ENCODE data around the gene DMD. TPM values are rescaled to one million over a fixed set of nuclear protein-coding genes. Genes with fewer than 3 reads are reported as not detected.

Gene DMD
- polyA plus RNA-seq, 3 donors: 0.23 TPM; not detected in 2

DNA sequence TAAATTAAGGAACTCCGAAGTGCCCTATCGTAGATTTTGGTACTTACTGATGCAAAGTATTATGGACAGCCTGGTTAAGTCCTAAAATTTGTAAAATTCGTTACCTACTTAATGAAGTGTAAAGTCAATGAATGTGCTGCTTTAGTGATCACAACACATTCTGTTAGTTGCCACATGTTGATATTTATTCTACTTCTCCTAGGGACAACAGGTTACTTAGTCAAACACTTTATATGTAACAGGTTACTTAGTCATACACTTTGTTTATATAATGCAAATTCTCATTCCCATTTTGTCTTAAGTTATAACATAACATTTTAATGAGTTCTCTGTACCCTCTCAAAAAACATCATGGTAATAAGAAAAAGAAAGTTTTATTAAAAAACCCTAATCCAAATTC lies 1496.6 kb downstream of the DMD start:
- Histone ChIP-seq H2AFZ (ENCODE audit: insufficient read depth, low read depth, low read length, poor library complexity, severe bottlenecking) (no peak overlapping the region), H3K9ac (ENCODE audit: insufficient read depth, low read length, poor library complexity, severe bottlenecking) (no peak overlapping the region), H4K20me1 (ENCODE audit: insufficient read depth, low read length) (no peaks in the 10 kb centered on the region), H3K36me3 (replicated peaks in 1 of 2; ENCODE audit: control insufficient read depth in 1 of 2, insufficient read depth in 2 of 2, low read length in 2 of 2) (no peaks in the 10 kb centered on the region), H3K4me1 (ENCODE audit: control insufficient read depth in 1 of 2, insufficient read depth in 2 of 2, low read length in 2 of 2) (no peaks in the 10 kb centered on the region), H3K27ac (ENCODE audit: low read depth in 1 of 2, low read length in 2 of 2) (no peak overlapping the region), H3K27me3 (ENCODE audit: control insufficient read depth in 2 of 2, insufficient read depth in 2 of 2, low read length in 2 of 2) (no peaks in the 10 kb centered on the region), H3K79me2 (ENCODE audit: insufficient read depth, low read length) (no peaks in the 10 kb centered on the region), H3K4me3 (replicated peaks in 1 of 3; ENCODE audit: low read depth in 2 of 3, low read length in 3 of 3) (no peak overlapping the region), H3K9me3 (replicated peaks in 1 of 2; ENCODE audit: control insufficient read depth in 1 of 2, insufficient read depth in 1 of 2, low read length in 2 of 2) (no peaks in the 10 kb centered on the region), H3K4me2 (replicated peaks; ENCODE audit: extremely low read depth, low read length, poor library complexity, severe bottlenecking) (no peak overlapping the region)
- no peak for TF ChIP-seq CTCF (IDR thresholded peaks at IDR 0.05)
- no peak for DNase-seq
- H3K27me3 Mint-ChIP-seq (ENCODE audit: low read depth in 3 of 3): peaks cover 0 to 2% (median 0%) of the 10 kb centered on the region in 3 donors
- H3K4me3 Mint-ChIP-seq: no peak overlapping the region
- intact Hi-C loops (cut with micrococcal nuclease): no loop called here
- peaks cover 0 to 4% (median 0%) of the 10 kb centered on the region in 7 donors for H3K9me3 Mint-ChIP-seq
- no peak overlapping the region for H3K27ac Mint-ChIP-seq
- H3K4me1 Mint-ChIP-seq: no peaks in the 10 kb centered on the region
- no CpG with 5 or more reads among the region's 3 CpGs for WGBS (ENCODE audit: insufficient coverage)
- no peaks in the 10 kb centered on the region for H3K36me3 Mint-ChIP-seq

DNA sequence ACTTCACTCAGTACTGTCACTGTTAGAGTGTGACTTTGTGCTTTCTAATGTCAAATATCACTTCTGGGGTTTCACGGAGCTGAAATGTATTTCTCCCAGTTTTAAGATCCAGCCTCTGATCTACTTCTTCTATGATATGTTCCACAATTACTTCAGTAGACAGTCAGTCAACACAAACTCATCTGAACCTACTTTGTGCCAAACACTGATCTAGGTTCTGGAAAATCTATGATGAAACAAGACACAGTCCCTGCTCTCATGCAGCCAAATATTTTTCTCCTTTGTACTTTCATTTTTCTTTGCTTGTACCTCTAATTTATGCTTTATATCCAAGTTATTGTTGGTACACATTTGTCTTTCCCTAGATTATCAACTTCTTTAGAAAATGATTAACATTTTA lies 1498.2 kb downstream of the DMD start:
- Mint-ChIP-seq H3K36me3 (no peaks in the 10 kb centered on the region), H3K4me3 (no peak overlapping the region), H3K4me1 (no peaks in the 10 kb centered on the region), H3K27me3 (ENCODE audit: low read depth in 3 of 3) (peaks cover 0 to 2% (median 0%) of the 10 kb centered on the region in 3 donors), H3K9me3 (peaks cover 0 to 4% (median 0%) of the 10 kb centered on the region in 7 donors), H3K27ac (no peak overlapping the region)
- TF ChIP-seq CTCF (IDR thresholded peaks at IDR 0.05): no peak
- no peak overlapping the region for H2AFZ ChIP-seq (ENCODE audit: insufficient read depth, low read depth, low read length, poor library complexity, severe bottlenecking)
- H3K4me2 ChIP-seq (replicated peaks; ENCODE audit: extremely low read depth, low read length, poor library complexity, severe bottlenecking): no peak overlapping the region
- no peak for DNase-seq
- H3K27me3 ChIP-seq (ENCODE audit: control insufficient read depth in 2 of 2, insufficient read depth in 2 of 2, low read length in 2 of 2): no peaks in the 10 kb centered on the region
- H3K4me3 ChIP-seq (replicated peaks in 1 of 3; ENCODE audit: low read depth in 2 of 3, low read length in 3 of 3): no peak overlapping the region
- no peaks in the 10 kb centered on the region for H3K9me3 ChIP-seq (replicated peaks in 1 of 2; ENCODE audit: control insufficient read depth in 1 of 2, insufficient read depth in 1 of 2, low read length in 2 of 2)
- no peaks in the 10 kb centered on the region for H4K20me1 ChIP-seq (ENCODE audit: insufficient read depth, low read length)
- 100% methylated on average over 1 of the region's 1 CpG for WGBS (ENCODE audit: insufficient coverage)
- H3K36me3 ChIP-seq (replicated peaks in 1 of 2; ENCODE audit: control insufficient read depth in 1 of 2, insufficient read depth in 2 of 2, low read length in 2 of 2): no peaks in the 10 kb centered on the region
- H3K27ac ChIP-seq (ENCODE audit: low read depth in 1 of 2, low read length in 2 of 2): no peak overlapping the region
- no peaks in the 10 kb centered on the region for H3K79me2 ChIP-seq (ENCODE audit: insufficient read depth, low read length)
- no peaks in the 10 kb centered on the region for H3K4me1 ChIP-seq (ENCODE audit: control insufficient read depth in 1 of 2, insufficient read depth in 2 of 2, low read length in 2 of 2)
- no peak overlapping the region for H3K9ac ChIP-seq (ENCODE audit: insufficient read depth, low read length, poor library complexity, severe bottlenecking)
- intact Hi-C loops (cut with micrococcal nuclease): no loop called here

Measured in CD14-positive monocyte (primary cell).